HepG2 (cell line): ENCODE data around the gene SPAG9. TPM values are rescaled to one million over a fixed set of nuclear protein-coding genes. Genes with fewer than 3 reads are reported as not detected.

Experiments used
- ARNTL ChIP-seq: sonication (generic); formaldehyde crosslinking; IDR thresholded peaks from 2 replicates; pipeline ENCODE4 v1.4.0; 2020; ENCODE audit warnings: mild to moderate bottlenecking, missing genetic modification reagents
- BCL3 ChIP-seq: sonication (generic); formaldehyde crosslinking; IDR thresholded peaks from 2 replicates; pipeline ENCODE4 v1.5.1; 2020; ENCODE audit warnings: mild to moderate bottlenecking, missing genetic modification reagents, moderate library complexity
- CAMTA2 ChIP-seq: sonication (generic); formaldehyde crosslinking; IDR thresholded peaks from 2 replicates; pipeline ENCODE4 v1.4.0; 2020; ENCODE audit warnings: mild to moderate bottlenecking, missing genetic modification reagents, borderline replicate concordance
- CBX1 ChIP-seq: IDR thresholded peaks from one replicate; pipeline ENCODE4 v1.6.1; 2016; ENCODE audit warnings: antibody characterized with exemption, low read depth
- ELF4 ChIP-seq: sonication (generic); formaldehyde crosslinking; IDR thresholded peaks from 2 replicates; pipeline ENCODE4 v1.5.0; 2020; ENCODE audit warnings: missing genetic modification reagents, mild to moderate bottlenecking, moderate library complexity, borderline replicate concordance
- GABPB1 ChIP-seq: IDR thresholded peaks from 2 replicates; pipeline ENCODE4 v1.6.1; 2016; ENCODE audit warnings: mild to moderate bottlenecking, missing genetic modification reagents, moderate library complexity, missing compliant biosample characterization
- HMGA1 ChIP-seq: sonication (generic); formaldehyde crosslinking; conservative IDR thresholded peaks from 2 replicates; pipeline ENCODE4 v1.4.0; 2020; ENCODE audit warnings: missing genetic modification reagents
- KLF15 ChIP-seq: sonication (generic); formaldehyde crosslinking; IDR thresholded peaks from 2 replicates; pipeline ENCODE4 v1.8.1; 2023; ENCODE audit warnings: borderline replicate concordance, mild to moderate bottlenecking, inconsistent platforms, missing genetic modification reagents, mixed read lengths
- KMT2A ChIP-seq: sonication (generic); formaldehyde crosslinking; IDR thresholded peaks from 2 replicates; pipeline ENCODE4 v1.4.0; 2020; ENCODE audit warnings: missing genetic modification reagents
- MAZ ChIP-seq, 2 experiments: sonication (generic) in 1 of 2; formaldehyde crosslinking in 1 of 2; IDR thresholded peaks; 2 replicates each; pipeline versions ENCODE4 v1.5.0 to v1.6.1; 2012 to 2020; ENCODE audit warnings: low read depth in 2 of 2, mild to moderate bottlenecking in 2 of 2, borderline replicate concordance in 1 of 2, improper control_type of control experiment in 1 of 2, low read length in 1 of 2, missing genetic modification reagents in 1 of 2, moderate library complexity in 1 of 2
- USF2 ChIP-seq, 2 experiments: sonication (generic) in 1 of 2; formaldehyde crosslinking in 1 of 2; IDR thresholded peaks; 2 replicates each; pipeline versions ENCODE4 v1.5.1 to v1.6.1; 2011 to 2020; ENCODE audit warnings: borderline replicate concordance in 1 of 2, low read depth in 1 of 2, low read length in 1 of 2, mild to moderate bottlenecking in 1 of 2, missing genetic modification reagents in 1 of 2, moderate library complexity in 1 of 2
- WIZ ChIP-seq: sonication (generic); formaldehyde crosslinking; IDR thresholded peaks from 2 replicates; pipeline ENCODE4 v1.5.1; 2020; ENCODE audit warnings: mild to moderate bottlenecking, missing genetic modification reagents
- ZBTB33 ChIP-seq: sonication (generic); formaldehyde crosslinking; IDR thresholded peaks from 2 replicates; pipeline ENCODE4 v1.4.0; 2020; ENCODE audit warnings: missing genetic modification reagents
- ZNF264 ChIP-seq: sonication (generic); formaldehyde crosslinking; IDR thresholded peaks from 2 replicates; pipeline ENCODE4 v1.4.0; 2020; ENCODE audit warnings: missing genetic modification reagents
- ZNF280D ChIP-seq: sonication (generic); formaldehyde crosslinking; IDR thresholded peaks from 2 replicates; pipeline ENCODE4 v1.5.1; 2020; ENCODE audit warnings: mild to moderate bottlenecking, missing genetic modification reagents
- ZNF430 ChIP-seq: sonication (generic); formaldehyde crosslinking; IDR thresholded peaks from 2 replicates; pipeline ENCODE4 v1.9.0; 2021; ENCODE audit warnings: mild to moderate bottlenecking, missing genetic modification reagents
- ZNF792 ChIP-seq: IDR thresholded peaks from 2 replicates; pipeline ENCODE4 v1.6.1; 2016
- polyA plus RNA-seq, 8 experiments: library from polyadenylated mRNA; depleted of rRNA in 3 of 8; stranded (reverse) in 7 of 8; unstranded in 1 of 8; fragments of >200 nt; fragmentation: Illumina TruSeq in 4 of 8; extraction: Trizol in 4 of 8; gene quantifications; 2 replicates each; pipeline versions ENCODE4 v1.2.1 to v1.2.3, GENCODE V29; 2011 to 2016; ENCODE audit warnings: low read depth in 4 of 8, missing spikeins in 1 of 8, mixed read lengths in 1 of 8; ENCODE audit not compliant: insufficient read depth in 1 of 8
- total RNA-seq, 5 experiments: library from RNA; depleted of rRNA; stranded (reverse); fragments of >200 nt; fragmentation: Illumina TruSeq; extraction: Trizol; gene quantifications; 2 replicates each; pipeline ENCODE4 v1.2.3, GENCODE V29; 2016; ENCODE audit warnings: low read depth in 1 of 5

SPAG9 gene
- total and polyA plus RNA-seq, 2 of the 13 experiments (the other 11 are each of a cell fraction or from before 2014, with no cell fraction given), result 43.2 to 78.6 TPM

- TF ChIP-seq BCL3 (CRISPR knock-in tag), result no peak
- TF ChIP-seq ZNF264 (CRISPR knock-in tag), result no peak
- no peak for TF ChIP-seq ARNTL
- no peak for TF ChIP-seq CBX1
- no peak for TF ChIP-seq ZNF792
- TF ChIP-seq KMT2A (CRISPR knock-in tag), result peak; percentile 0; the same call in 1 of the 2 replicates
- no peak for TF ChIP-seq WIZ (CRISPR knock-in tag)
- TF ChIP-seq GABPB1 (CRISPR knock-in tag), result no peak
- TF ChIP-seq ZNF280D (CRISPR knock-in tag), result no peak
- TF ChIP-seq ZNF430 (CRISPR knock-in tag), result no peak
- no peak for TF ChIP-seq HMGA1 (CRISPR knock-in tag)
- no peak for TF ChIP-seq USF2 (IDR thresholded peaks at IDR 0.05; ENCODE audit: low read depth, low read length)
- TF ChIP-seq USF2 (CRISPR knock-in tag; IDR thresholded peaks at IDR 0.05; ENCODE audit: borderline replicate concordance), result no peak
- TF ChIP-seq CAMTA2 (CRISPR knock-in tag), result 0 out of 2 replicates have a peak, but pooled peaks have one; percentile 21
- no peak for TF ChIP-seq KLF15 (CRISPR knock-in tag)
- TF ChIP-seq ZBTB33 (CRISPR knock-in tag), result no peak
- TF ChIP-seq ELF4 (CRISPR knock-in tag), result no peak; the same call in 1 of the 2 replicates
- TF ChIP-seq MAZ (IDR thresholded peaks at IDR 0.05; ENCODE audit: borderline replicate concordance, low read depth, low read length), result no peak
- no peak for TF ChIP-seq MAZ (CRISPR knock-in tag; IDR thresholded peaks at IDR 0.05; ENCODE audit: low read depth)
Measured at GRCh38 chr17:50944902-50945720, 175.6 kb downstream of the SPAG9 start (continued).
